Parathyroid adenoma (tissue), 2 donors: ENCODE data around the gene MTUS2.

Experiments
- H2AFZ ChIP-seq: fragments of 300-600 bp; sonication (generic); one replicate; pipeline ENCODE4 v1.7.0; 2017; ENCODE audit warnings: antibody characterized with exemption, mild to moderate bottlenecking
- H3K27ac ChIP-seq: fragments of 300-600 bp; sonication (generic); one replicate; pipeline ENCODE4 v1.7.0; 2017
- H3K27me3 ChIP-seq: fragments of 300-600 bp; sonication (generic); one replicate; pipeline ENCODE4 v1.7.0; 2017; ENCODE audit warnings: low read length; ENCODE audit not compliant: control insufficient read depth, insufficient read depth
- H3K36me3 ChIP-seq: fragments of 300-600 bp; sonication (generic); one replicate; pipeline ENCODE4 v1.7.0; 2017; ENCODE audit warnings: low read length; ENCODE audit not compliant: control insufficient read depth, insufficient read depth
- H3K4me1 ChIP-seq: fragments of 300-600 bp; sonication (generic); one replicate; pipeline ENCODE4 v1.7.0; 2017; ENCODE audit warnings: control low read depth
- H3K4me2 ChIP-seq: fragments of 300-600 bp; sonication (generic); one replicate; pipeline ENCODE4 v1.7.0; 2017; ENCODE audit warnings: low read length
- H3K4me3 ChIP-seq: fragments of 300-600 bp; sonication (generic); one replicate; pipeline ENCODE4 v1.7.0; 2017; ENCODE audit warnings: low read depth, low read length
- H3K79me2 ChIP-seq: fragments of 300-600 bp; sonication (generic); one replicate; pipeline ENCODE4 v1.7.0; 2017; ENCODE audit warnings: control low read depth
- H3K9ac ChIP-seq: fragments of 300-600 bp; sonication (generic); one replicate; pipeline ENCODE4 v1.7.0; 2017; ENCODE audit warnings: mild to moderate bottlenecking
- H3K9me3 ChIP-seq: fragments of 300-600 bp; sonication (generic); one replicate; pipeline ENCODE4 v1.7.0; 2017; ENCODE audit warnings: low read length; ENCODE audit not compliant: control insufficient read depth
- TF ChIP-seq, protein P1 (sequence below): fragments of 300-600 bp; sonication (generic); IDR thresholded peaks from one replicate; pipeline ENCODE4 v1.7.0; 2017; ENCODE audit warnings: antibody characterized with exemption, mild to moderate bottlenecking
- donor health status: primary hyperparathyroidism.

Gene MTUS2

DNA sequence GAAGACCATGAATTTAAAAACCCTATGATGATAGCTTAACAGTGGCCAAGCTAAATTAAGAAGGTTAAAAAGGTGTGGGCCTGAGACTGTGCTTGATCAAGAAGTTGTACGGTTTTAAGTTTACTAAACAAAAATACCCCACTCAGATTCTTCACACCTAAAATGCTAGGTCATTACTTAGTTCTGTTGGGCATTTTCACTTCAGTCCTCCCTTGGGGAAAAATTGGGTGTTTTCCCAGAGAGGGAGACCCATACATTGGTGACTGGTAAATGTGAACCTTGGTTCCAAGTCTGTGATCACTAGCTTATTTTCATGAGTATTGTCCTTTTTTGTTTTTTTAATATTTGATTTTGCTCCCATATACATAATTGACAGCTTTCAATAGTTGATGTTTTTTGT is 44.4 kb downstream of the MTUS2 start:
- no peak overlapping the region for H3K9ac ChIP-seq
- no peak overlapping the region for H3K4me3 ChIP-seq
- H3K9me3 ChIP-seq: no peaks in the 10 kb centered on the region
- H3K79me2 ChIP-seq: no peaks in the 10 kb centered on the region
- no peak overlapping the region for H3K27ac ChIP-seq
- H3K4me1 ChIP-seq: no peaks in the 10 kb centered on the region
- H3K36me3 ChIP-seq: no peaks in the 10 kb centered on the region
- H3K27me3 ChIP-seq: no peaks in the 10 kb centered on the region
- TF ChIP-seq, protein P1, sequence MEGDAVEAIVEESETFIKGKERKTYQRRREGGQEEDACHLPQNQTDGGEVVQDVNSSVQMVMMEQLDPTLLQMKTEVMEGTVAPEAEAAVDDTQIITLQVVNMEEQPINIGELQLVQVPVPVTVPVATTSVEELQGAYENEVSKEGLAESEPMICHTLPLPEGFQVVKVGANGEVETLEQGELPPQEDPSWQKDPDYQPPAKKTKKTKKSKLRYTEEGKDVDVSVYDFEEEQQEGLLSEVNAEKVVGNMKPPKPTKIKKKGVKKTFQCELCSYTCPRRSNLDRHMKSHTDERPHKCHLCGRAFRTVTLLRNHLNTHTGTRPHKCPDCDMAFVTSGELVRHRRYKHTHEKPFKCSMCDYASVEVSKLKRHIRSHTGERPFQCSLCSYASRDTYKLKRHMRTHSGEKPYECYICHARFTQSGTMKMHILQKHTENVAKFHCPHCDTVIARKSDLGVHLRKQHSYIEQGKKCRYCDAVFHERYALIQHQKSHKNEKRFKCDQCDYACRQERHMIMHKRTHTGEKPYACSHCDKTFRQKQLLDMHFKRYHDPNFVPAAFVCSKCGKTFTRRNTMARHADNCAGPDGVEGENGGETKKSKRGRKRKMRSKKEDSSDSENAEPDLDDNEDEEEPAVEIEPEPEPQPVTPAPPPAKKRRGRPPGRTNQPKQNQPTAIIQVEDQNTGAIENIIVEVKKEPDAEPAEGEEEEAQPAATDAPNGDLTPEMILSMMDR: no peak
- no peak overlapping the region for H2AFZ ChIP-seq
- no peak overlapping the region for H3K4me2 ChIP-seq

DNA sequence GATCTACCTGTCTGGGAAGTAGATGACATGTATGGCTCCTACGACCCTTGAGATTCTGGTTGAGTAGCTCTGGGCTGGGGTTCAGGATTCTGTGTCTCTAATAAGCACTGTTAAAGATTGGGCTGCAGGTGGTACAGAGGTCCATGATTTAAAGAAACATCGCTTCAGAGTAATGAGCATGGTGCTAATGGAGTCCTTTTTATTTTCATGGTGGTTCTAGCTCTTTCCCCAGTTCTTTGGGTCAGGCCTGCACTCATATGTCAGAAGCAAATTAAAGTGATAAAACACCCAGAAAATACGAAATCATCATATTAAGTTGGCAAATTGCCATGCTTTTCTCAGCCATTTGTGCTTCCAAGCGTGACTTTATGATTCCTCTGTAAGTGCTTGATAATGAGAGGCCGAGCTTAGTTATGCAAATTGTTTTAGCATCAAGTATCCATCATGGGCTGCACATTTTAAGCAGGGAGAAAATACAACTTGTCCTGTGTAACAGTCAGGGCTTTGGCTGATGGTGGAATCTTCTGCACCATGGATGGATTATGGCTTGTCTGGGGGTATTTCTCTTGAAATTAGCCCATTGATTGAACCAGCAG is 45.1 kb downstream of the MTUS2 start:
- TF ChIP-seq, protein P1: no peak
- no peak overlapping the region for H3K4me2 ChIP-seq
- H3K4me3 ChIP-seq: no peak overlapping the region
- no peak overlapping the region for H2AFZ ChIP-seq
- H3K9ac ChIP-seq: no peak overlapping the region
- H3K27ac ChIP-seq: no peak overlapping the region
- no peaks in the 10 kb centered on the region for H3K36me3 ChIP-seq
- no peaks in the 10 kb centered on the region for H3K4me1 ChIP-seq
- H3K79me2 ChIP-seq: no peaks in the 10 kb centered on the region
- H3K27me3 ChIP-seq: no peaks in the 10 kb centered on the region
- no peaks in the 10 kb centered on the region for H3K9me3 ChIP-seq

DNA sequence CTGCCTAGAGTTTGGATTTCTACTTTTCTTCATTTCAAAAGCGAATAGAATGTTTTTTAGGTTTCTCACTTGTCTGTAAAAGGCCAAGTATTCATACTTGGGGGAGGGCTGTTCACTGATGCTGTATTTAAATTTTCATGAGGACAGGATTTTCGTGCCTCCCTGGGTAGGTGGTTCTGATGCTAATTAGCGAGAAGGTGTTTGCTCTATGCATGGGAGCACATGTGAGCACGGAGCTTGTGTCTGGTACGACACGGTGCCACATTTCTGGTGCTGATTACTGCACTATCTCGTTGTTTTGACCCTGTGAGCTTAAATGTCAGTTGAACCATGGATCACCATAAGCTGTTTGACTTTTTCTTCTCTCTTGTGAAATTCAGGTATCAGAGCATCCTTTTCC is 45.8 kb downstream of the MTUS2 start:
- Histone ChIP-seq H3K4me3 (no peak overlapping the region), H3K27ac (no peak overlapping the region), H3K9ac (no peak overlapping the region), H3K36me3 (no peaks in the 10 kb centered on the region), H3K4me1 (no peaks in the 10 kb centered on the region), H3K9me3 (no peaks in the 10 kb centered on the region), H3K79me2 (no peaks in the 10 kb centered on the region), H3K4me2 (no peak overlapping the region), H3K27me3 (no peaks in the 10 kb centered on the region), H2AFZ (no peak overlapping the region)
- TF ChIP-seq, protein P1: no peak

DNA sequence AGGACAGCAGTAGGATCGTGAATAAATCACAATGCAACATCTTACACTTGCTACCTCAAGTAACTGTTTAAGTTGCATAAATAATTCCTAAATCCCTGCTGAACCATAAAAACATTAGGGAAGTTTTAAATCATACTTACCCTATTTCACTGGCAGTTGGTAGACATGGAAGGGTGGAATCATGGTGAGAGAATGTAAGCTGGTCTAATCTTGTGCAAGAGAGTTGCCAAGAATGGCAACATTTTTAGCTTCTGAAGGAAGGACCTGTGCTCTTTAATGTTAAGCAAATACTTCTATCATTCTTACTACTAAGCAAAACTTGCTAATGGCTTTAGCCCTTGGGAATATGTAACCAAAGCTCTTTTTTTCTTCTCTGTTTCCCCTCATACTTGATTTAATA is 46.8 kb downstream of the MTUS2 start:
- no peak overlapping the region for H3K4me3 ChIP-seq
- no peaks in the 10 kb centered on the region for H3K79me2 ChIP-seq
- H3K9ac ChIP-seq: no peak overlapping the region
- H3K4me2 ChIP-seq: no peak overlapping the region
- H3K36me3 ChIP-seq: no peaks in the 10 kb centered on the region
- no peak overlapping the region for H2AFZ ChIP-seq
- no peaks in the 10 kb centered on the region for H3K9me3 ChIP-seq
- H3K27ac ChIP-seq: no peak overlapping the region
- H3K27me3 ChIP-seq: no peaks in the 10 kb centered on the region
- no peaks in the 10 kb centered on the region for H3K4me1 ChIP-seq
- TF ChIP-seq, protein P1: no peak

DNA sequence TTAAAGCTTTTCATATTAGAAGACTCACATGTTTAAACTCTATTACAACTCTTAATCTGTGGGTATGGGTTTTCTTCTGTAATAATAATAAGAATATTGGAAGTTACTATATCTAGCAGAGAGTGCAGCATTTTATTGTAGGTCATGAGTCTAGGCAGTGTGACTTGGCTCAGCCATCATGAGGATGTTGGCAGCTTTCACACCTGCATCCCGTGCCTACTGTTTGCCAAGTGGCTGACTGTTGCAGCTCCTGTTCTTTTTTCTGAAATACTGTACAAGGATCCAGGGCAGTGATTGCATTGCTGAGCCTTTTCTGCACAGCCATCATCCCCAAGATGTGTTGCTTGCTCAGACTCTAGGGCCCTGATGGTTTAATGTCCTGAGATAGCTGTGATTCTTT is 47.4 kb downstream of the MTUS2 start:
- Histone ChIP-seq H3K36me3 (no peaks in the 10 kb centered on the region), H3K27ac (no peak overlapping the region)
- TF ChIP-seq, protein P1: no peak

More for the DNA sequence above, 47.4 kb downstream of the MTUS2 start:
- H3K9me3 ChIP-seq: no peaks in the 10 kb centered on the region
- H3K9ac ChIP-seq: no peak overlapping the region
- H3K4me1 ChIP-seq: no peaks in the 10 kb centered on the region
- H3K27me3 ChIP-seq: no peaks in the 10 kb centered on the region
- H3K79me2 ChIP-seq: no peaks in the 10 kb centered on the region
- H2AFZ ChIP-seq: no peak overlapping the region
- H3K4me2 ChIP-seq: no peak overlapping the region
- H3K4me3 ChIP-seq: no peak overlapping the region
